MM.1S (cell line): ENCODE data around the gene ZNHIT2.

Experiments
- CTCF ChIP-seq: fragments of 300-600 bp; sonication (generic); IDR thresholded peaks from 2 replicates; pipeline ENCODE4 v1.5.1; 2016; ENCODE audit warnings: antibody characterized with exemption, low read length, mixed read lengths
- EZH2 ChIP-seq: fragments of 300-600 bp; sonication (generic); optimal IDR thresholded peaks from 2 replicates; pipeline ENCODE3; 2017; ENCODE audit warnings: low read depth, mild to moderate bottlenecking, antibody characterized with exemption, low read length, mixed read lengths

- TF ChIP-seq CTCF (no peak), EZH2 (no peak)
Measured at GRCh38 chr11:65157336-65157735, 39.8 kb upstream of the ZNHIT2 start.
